Peyer's patch (tissue), 4 donors: ENCODE data around the gene IGF2R.

Source experiments
- POLR2A ChIP-seq, 2 donors: fragments of 450-650 bp; IDR thresholded peaks; one replicate each; pipeline ENCODE4 v1.5.1; 2017; ENCODE audit warnings: antibody characterized with exemption in 2 of 2, mild to moderate bottlenecking in 2 of 2, moderate library complexity in 2 of 2
- TF ChIP-seq, protein P1 (sequence below), 6 experiments: fragments of 450-650 bp in 4 of 6; fragments of 200-600 bp in 2 of 6; sonication (generic) in 1 of 6; IDR thresholded peaks; one replicate each; pipeline ENCODE4 v1.5.1; 2017 to 2019; ENCODE audit warnings: antibody characterized with exemption in 6 of 6, mild to moderate bottlenecking in 3 of 6, moderate library complexity in 1 of 6

DNA sequence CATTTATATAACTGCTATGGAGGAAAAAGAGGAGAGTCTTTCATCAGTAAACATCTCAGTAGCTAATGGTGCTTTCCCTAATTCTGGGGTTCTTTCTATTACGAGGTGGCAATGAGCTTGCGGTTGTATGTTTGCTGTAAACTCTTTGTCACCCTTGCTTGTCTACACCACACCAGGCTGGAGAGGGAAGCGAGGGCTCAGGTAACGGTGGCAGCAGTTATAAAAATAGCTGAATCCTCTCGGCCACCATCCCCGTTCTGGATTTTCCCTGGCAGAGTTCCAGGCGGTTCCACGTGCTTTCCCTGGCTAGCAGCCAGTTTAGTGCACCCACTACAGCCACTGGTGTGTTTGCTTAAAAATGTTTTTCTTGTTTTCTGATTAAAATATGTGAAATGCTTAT is 39.1 kb upstream of the IGF2R start:
- TF ChIP-seq, protein P1, sequence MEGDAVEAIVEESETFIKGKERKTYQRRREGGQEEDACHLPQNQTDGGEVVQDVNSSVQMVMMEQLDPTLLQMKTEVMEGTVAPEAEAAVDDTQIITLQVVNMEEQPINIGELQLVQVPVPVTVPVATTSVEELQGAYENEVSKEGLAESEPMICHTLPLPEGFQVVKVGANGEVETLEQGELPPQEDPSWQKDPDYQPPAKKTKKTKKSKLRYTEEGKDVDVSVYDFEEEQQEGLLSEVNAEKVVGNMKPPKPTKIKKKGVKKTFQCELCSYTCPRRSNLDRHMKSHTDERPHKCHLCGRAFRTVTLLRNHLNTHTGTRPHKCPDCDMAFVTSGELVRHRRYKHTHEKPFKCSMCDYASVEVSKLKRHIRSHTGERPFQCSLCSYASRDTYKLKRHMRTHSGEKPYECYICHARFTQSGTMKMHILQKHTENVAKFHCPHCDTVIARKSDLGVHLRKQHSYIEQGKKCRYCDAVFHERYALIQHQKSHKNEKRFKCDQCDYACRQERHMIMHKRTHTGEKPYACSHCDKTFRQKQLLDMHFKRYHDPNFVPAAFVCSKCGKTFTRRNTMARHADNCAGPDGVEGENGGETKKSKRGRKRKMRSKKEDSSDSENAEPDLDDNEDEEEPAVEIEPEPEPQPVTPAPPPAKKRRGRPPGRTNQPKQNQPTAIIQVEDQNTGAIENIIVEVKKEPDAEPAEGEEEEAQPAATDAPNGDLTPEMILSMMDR (IDR thresholded peaks at IDR 0.05) = no peak
- TF ChIP-seq POLR2A (IDR thresholded peaks at IDR 0.05) = no peak
